WTC11 (cell line): ENCODE measurements around the gene TLE4. TPM values are rescaled to one million over a fixed set of nuclear protein-coding genes. Genes with fewer than 3 reads are reported as not detected.

ENCODE experiments used
- ATAC-seq: fragments of 200-7000 bp; cut with Tn5 transposase; 2 replicates; pipeline ENCODE4 v1.10.0; 2021; ENCODE audit warnings: mild to moderate bottlenecking, moderate library complexity
- CTCF ChIA-PET: fragments of 300-600 bp; sonication (Branson Sonifier 250); formaldehyde crosslinking; loops from one replicate; lab custom pipeline; 2021; ENCODE audit warnings: antibody characterized with exemption; lab: Charles Lee
- POLR2A ChIA-PET: fragments of 350-600 bp; sonication (Branson Sonifier 250); formaldehyde crosslinking; loops from one replicate; lab custom pipeline; 2021; ENCODE audit warnings: antibody characterized with exemption; lab: Charles Lee
- DNase-seq: peaks from one replicate; pipeline ENCODE4 v3.0.0; 2021; ENCODE audit warnings: low spot score
- H3K27ac Mint-ChIP-seq: 2 replicates; pipeline ENCODE4 v1.8.0; 2021; ENCODE audit warnings: mixed read lengths
- H3K27me3 Mint-ChIP-seq: 2 replicates; pipeline ENCODE4 v1.8.0; 2021; ENCODE audit warnings: low read depth, mild to moderate bottlenecking, moderate library complexity, mixed read lengths
- H3K36me3 Mint-ChIP-seq: 2 replicates; pipeline ENCODE4 v1.8.0; 2021; ENCODE audit warnings: mixed read lengths
- H3K4me1 Mint-ChIP-seq: 2 replicates; pipeline ENCODE4 v1.8.0; 2022; ENCODE audit warnings: mixed read lengths
- H3K4me3 Mint-ChIP-seq: 2 replicates; pipeline ENCODE4 v1.8.0; 2021; ENCODE audit warnings: mild to moderate bottlenecking, moderate library complexity, mixed read lengths
- H3K9me3 Mint-ChIP-seq: 2 replicates; pipeline ENCODE4 v1.8.0; 2021; ENCODE audit warnings: mixed read lengths
- ATF1 ChIP-seq: sonication (generic); formaldehyde crosslinking; IDR thresholded peaks from 2 replicates; pipeline ENCODE4 v1.8.1; 2023; ENCODE audit warnings: mild to moderate bottlenecking, moderate library complexity, missing genetic modification reagents
- MYBL2 ChIP-seq: sonication (generic); formaldehyde crosslinking; IDR thresholded peaks from 2 replicates; pipeline ENCODE4 v1.8.1; 2023; ENCODE audit warnings: mild to moderate bottlenecking, moderate library complexity, missing genetic modification reagents
- OVOL2 ChIP-seq: fragments of 250-450 bp; sonication (Bioruptor Pico); IDR thresholded peaks from 2 replicates; pipeline ENCODE4 v1.9.0; 2021; ENCODE audit warnings: mild to moderate bottlenecking, borderline replicate concordance
- PRRX2 ChIP-seq: fragments of 250-450 bp; sonication (Bioruptor Pico); IDR thresholded peaks from 2 replicates; pipeline ENCODE4 v1.8.0; 2021; ENCODE audit warnings: mild to moderate bottlenecking
- SMAD3 ChIP-seq: sonication (generic); formaldehyde crosslinking; IDR thresholded peaks from 2 replicates; pipeline ENCODE4 v1.8.0; 2022; ENCODE audit warnings: missing genetic modification reagents, mild to moderate bottlenecking, borderline replicate concordance
- SP1 ChIP-seq: sonication (generic); formaldehyde crosslinking; conservative IDR thresholded peaks from 2 replicates; pipeline ENCODE4 v1.8.1; 2022; ENCODE audit warnings: missing genetic modification reagents
- TEAD4 ChIP-seq: sonication (generic); formaldehyde crosslinking; IDR thresholded peaks from 2 replicates; pipeline ENCODE4 v1.8.0; 2022; ENCODE audit warnings: mild to moderate bottlenecking, missing genetic modification reagents
- total RNA-seq: library from RNA; stranded (reverse); gene quantifications from 3 replicates; pipeline ENCODE4 v1.2.3, GENCODE V29; 2021
- TF ChIP-seq, protein P1 (sequence below): sonication (generic); formaldehyde crosslinking; IDR thresholded peaks from 2 replicates; pipeline ENCODE4 v1.8.1; 2022; ENCODE audit warnings: missing genetic modification reagents, borderline replicate concordance
- TF ChIP-seq, protein P2 (sequence below): fragments of 250-450 bp; sonication (Bioruptor Pico); IDR thresholded peaks from 2 replicates; pipeline ENCODE4 v1.9.0; 2021; ENCODE audit warnings: mild to moderate bottlenecking
- TF ChIP-seq, protein P3 (sequence below): sonication (generic); formaldehyde crosslinking; IDR thresholded peaks from 2 replicates; pipeline ENCODE4 v1.8.1; 2023; ENCODE audit warnings: mild to moderate bottlenecking, missing genetic modification reagents, moderate library complexity
- TF ChIP-seq, protein P4 (sequence below): sonication (generic); formaldehyde crosslinking; IDR thresholded peaks from 2 replicates; pipeline ENCODE4 v1.8.1; 2023; ENCODE audit warnings: mild to moderate bottlenecking, missing genetic modification reagents, borderline replicate concordance
- TF ChIP-seq, protein P5 (sequence below): sonication (generic); formaldehyde crosslinking; IDR thresholded peaks from 2 replicates; pipeline ENCODE4 v1.8.0; 2023; ENCODE audit warnings: missing genetic modification reagents
- TF ChIP-seq, protein P6 (sequence below): sonication (generic); formaldehyde crosslinking; IDR thresholded peaks from 2 replicates; pipeline ENCODE4 v1.8.0; 2022; ENCODE audit warnings: mild to moderate bottlenecking, missing genetic modification reagents
- TF ChIP-seq, protein P7 (sequence below): sonication (generic); formaldehyde crosslinking; conservative IDR thresholded peaks from 2 replicates; pipeline ENCODE4 v1.8.1; 2022; ENCODE audit warnings: mild to moderate bottlenecking, missing genetic modification reagents

TLE4 gene
- total RNA-seq, 1 experiment from 2014 or later = 48.1 TPM

DNA sequence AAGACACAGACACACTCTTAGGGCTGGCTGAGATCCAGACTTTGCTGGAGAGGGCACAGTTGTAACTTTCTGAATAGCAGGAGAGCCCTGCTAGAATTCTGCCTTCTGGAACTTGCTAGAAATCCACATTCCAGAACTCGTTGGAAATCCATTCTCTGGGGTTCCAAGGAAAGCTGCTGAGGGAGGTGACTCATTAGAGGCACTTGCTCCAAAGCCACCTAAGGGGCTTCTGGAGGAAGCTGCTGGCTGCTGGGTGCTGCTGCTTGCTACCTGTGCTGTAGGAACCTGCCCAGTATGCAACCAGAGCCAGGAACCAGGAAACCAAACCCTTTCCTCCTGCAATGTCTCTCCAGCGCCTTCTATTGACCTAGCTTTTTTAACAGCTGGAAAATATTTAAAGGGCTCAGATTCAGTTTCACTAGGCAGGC lies 4.1 kb upstream of the TLE4 start:
- H3K27me3 Mint-ChIP-seq = no peaks in the 10 kb centered on the region; the same call in none of the 2 replicates
- CTCF ChIA-PET = interaction anchor here (0.7 to 2.5 kb wide), 12 partner anchors 9 to 433 kb away, joined by 3 to 9 read pairs (median 4); no protein-coding TSS in a partner anchor
- no peaks in the 10 kb centered on the region for H3K36me3 Mint-ChIP-seq
- no peak for ATAC-seq
- H3K27ac Mint-ChIP-seq = no peak overlapping the region
- DNase-seq = no peak
- no peaks in the 10 kb centered on the region for H3K9me3 Mint-ChIP-seq
- no peak for TF ChIP-seq SP1 (CRISPR knock-in tag)
- TF ChIP-seq, protein P1, sequence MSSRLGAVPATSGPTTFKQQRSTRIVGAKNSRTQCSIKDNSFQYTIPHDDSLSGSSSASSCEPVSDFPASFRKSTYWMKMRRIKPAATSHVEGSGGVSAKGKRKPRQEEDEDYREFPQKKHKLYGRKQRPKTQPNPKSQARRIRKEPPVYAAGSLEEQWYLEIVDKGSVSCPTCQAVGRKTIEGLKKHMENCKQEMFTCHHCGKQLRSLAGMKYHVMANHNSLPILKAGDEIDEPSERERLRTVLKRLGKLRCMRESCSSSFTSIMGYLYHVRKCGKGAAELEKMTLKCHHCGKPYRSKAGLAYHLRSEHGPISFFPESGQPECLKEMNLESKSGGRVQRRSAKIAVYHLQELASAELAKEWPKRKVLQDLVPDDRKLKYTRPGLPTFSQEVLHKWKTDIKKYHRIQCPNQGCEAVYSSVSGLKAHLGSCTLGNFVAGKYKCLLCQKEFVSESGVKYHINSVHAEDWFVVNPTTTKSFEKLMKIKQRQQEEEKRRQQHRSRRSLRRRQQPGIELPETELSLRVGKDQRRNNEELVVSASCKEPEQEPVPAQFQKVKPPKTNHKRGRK (CRISPR knock-in tag) = no peak
- TF ChIP-seq, all 79 proteins: peak for 0
- H3K4me1 Mint-ChIP-seq = 0 out of 2 replicates have a peak, but pooled peaks cover 3% of the 10 kb centered on the region
- no peak overlapping the region for H3K4me3 Mint-ChIP-seq
- POLR2A ChIA-PET = no interaction called here

DNA sequence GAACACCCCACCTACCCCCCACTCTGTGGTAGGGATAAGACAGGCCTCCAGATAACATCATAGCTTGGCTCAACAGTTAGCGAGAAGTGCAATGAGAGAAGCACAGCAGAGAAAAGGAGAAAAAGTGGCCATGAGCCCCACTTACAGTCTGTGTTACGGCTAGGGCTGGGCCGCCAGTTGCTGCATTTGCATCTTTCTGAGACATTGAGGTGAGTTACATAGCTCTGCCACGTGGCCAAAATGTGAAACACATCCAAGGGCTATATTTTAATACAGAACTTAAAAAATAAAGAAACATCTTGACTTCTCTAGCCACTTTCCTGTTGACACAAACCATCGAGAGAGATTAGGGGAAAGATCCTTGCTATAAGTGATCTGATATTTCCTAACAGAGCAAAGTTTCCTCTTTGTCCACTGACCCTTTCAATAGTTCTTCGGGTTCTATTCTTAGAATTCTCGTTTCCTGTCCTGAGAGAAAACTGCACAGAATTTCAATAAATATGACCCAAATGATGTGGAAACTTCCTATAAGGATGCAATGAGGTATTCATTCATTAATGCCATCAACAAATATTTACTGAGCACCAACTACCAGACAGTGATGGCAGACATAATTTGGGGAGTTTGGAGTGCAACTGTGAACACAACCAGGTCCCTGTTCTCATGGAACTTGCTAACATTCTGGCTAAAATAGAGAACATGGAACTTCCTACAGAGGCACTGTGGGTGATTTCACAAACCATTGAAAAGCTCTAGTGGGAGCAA lies 3.2 kb upstream of the TLE4 start:
- H3K36me3 Mint-ChIP-seq = no peaks in the 10 kb centered on the region
- no peak overlapping the region for H3K27ac Mint-ChIP-seq
- ATAC-seq (no peak), DNase-seq (no peak)
- TF ChIP-seq, protein P2, sequence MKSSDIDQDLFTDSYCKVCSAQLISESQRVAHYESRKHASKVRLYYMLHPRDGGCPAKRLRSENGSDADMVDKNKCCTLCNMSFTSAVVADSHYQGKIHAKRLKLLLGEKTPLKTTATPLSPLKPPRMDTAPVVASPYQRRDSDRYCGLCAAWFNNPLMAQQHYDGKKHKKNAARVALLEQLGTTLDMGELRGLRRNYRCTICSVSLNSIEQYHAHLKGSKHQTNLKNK (CRISPR knock-in tag) = no peak
- no peak for TF ChIP-seq SMAD3 (CRISPR knock-in tag)
- TF ChIP-seq OVOL2 (CRISPR knock-in tag) = no peak
- TF ChIP-seq, protein P3, sequence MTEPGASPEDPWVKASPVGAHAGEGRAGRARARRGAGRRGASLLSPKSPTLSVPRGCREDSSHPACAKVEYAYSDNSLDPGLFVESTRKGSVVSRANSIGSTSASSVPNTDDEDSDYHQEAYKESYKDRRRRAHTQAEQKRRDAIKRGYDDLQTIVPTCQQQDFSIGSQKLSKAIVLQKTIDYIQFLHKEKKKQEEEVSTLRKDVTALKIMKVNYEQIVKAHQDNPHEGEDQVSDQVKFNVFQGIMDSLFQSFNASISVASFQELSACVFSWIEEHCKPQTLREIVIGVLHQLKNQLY (CRISPR knock-in tag) = no peak
- TF ChIP-seq, protein P4, sequence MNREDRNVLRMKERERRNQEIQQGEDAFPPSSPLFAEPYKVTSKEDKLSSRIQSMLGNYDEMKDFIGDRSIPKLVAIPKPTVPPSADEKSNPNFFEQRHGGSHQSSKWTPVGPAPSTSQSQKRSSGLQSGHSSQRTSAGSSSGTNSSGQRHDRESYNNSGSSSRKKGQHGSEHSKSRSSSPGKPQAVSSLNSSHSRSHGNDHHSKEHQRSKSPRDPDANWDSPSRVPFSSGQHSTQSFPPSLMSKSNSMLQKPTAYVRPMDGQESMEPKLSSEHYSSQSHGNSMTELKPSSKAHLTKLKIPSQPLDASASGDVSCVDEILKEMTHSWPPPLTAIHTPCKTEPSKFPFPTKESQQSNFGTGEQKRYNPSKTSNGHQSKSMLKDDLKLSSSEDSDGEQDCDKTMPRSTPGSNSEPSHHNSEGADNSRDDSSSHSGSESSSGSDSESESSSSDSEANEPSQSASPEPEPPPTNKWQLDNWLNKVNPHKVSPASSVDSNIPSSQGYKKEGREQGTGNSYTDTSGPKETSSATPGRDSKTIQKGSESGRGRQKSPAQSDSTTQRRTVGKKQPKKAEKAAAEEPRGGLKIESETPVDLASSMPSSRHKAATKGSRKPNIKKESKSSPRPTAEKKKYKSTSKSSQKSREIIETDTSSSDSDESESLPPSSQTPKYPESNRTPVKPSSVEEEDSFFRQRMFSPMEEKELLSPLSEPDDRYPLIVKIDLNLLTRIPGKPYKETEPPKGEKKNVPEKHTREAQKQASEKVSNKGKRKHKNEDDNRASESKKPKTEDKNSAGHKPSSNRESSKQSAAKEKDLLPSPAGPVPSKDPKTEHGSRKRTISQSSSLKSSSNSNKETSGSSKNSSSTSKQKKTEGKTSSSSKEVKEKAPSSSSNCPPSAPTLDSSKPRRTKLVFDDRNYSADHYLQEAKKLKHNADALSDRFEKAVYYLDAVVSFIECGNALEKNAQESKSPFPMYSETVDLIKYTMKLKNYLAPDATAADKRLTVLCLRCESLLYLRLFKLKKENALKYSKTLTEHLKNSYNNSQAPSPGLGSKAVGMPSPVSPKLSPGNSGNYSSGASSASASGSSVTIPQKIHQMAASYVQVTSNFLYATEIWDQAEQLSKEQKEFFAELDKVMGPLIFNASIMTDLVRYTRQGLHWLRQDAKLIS (CRISPR knock-in tag) = no peak
- TF ChIP-seq, protein P5, sequence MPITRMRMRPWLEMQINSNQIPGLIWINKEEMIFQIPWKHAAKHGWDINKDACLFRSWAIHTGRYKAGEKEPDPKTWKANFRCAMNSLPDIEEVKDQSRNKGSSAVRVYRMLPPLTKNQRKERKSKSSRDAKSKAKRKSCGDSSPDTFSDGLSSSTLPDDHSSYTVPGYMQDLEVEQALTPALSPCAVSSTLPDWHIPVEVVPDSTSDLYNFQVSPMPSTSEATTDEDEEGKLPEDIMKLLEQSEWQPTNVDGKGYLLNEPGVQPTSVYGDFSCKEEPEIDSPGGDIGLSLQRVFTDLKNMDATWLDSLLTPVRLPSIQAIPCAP = no peak
- TF ChIP-seq ATF1 = no peak
- TF ChIP-seq, protein P6, sequence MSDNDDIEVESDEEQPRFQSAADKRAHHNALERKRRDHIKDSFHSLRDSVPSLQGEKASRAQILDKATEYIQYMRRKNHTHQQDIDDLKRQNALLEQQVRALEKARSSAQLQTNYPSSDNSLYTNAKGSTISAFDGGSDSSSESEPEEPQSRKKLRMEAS (CRISPR knock-in tag) = no peak
- TF ChIP-seq PRRX2 (CRISPR knock-in tag) = no peak
- TF ChIP-seq, protein P7, sequence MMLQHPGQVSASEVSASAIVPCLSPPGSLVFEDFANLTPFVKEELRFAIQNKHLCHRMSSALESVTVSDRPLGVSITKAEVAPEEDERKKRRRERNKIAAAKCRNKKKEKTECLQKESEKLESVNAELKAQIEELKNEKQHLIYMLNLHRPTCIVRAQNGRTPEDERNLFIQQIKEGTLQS (CRISPR knock-in tag) = no peak
- no peak for TF ChIP-seq MYBL2 (CRISPR knock-in tag)
- no peak for TF ChIP-seq TEAD4
- no peaks in the 10 kb centered on the region for H3K9me3 Mint-ChIP-seq
- H3K4me1 Mint-ChIP-seq = 0 out of 2 replicates have a peak, but pooled peaks cover 3% of the 10 kb centered on the region
- no peak overlapping the region for H3K4me3 Mint-ChIP-seq
- ChIA-PET POLR2A (no interaction called here), CTCF (interaction anchor here (0.7 to 2.5 kb wide), 12 partner anchors 10 to 434 kb away, joined by 3 to 9 read pairs (median 4); no protein-coding TSS in a partner anchor)
- H3K27me3 Mint-ChIP-seq = peaks cover 1% of the 10 kb centered on the region
